DOHH2 (cell line): ENCODE results near the gene LTBR.

Source experiments
- H3F3A ChIP-seq: fragments of 200-600 bp; sonication (generic), shearing (Covaris generic); 2 replicates; pipeline ENCODE4 v1.6.0; 2016; ENCODE audit warnings: antibody characterized with exemption, mild to moderate bottlenecking; ENCODE audit not compliant: control insufficient read depth, insufficient read depth
- H3K27ac ChIP-seq: fragments of 200-600 bp; sonication (generic); 2 replicates; pipeline ENCODE4 v1.5.1; 2014; ENCODE audit warnings: low read depth, mild to moderate bottlenecking, low read length, moderate library complexity
- H3K27me3 ChIP-seq: fragments of 200-600 bp; sonication (generic); 2 replicates; pipeline ENCODE4 v1.6.1; 2014; ENCODE audit warnings: mild to moderate bottlenecking, low read length, mixed read lengths; ENCODE audit not compliant: control insufficient read depth
- H3K36me3 ChIP-seq: fragments of 200-600 bp; sonication (generic); 2 replicates; pipeline ENCODE4 v1.6.1; 2014; ENCODE audit warnings: mild to moderate bottlenecking, low read length, moderate library complexity, mixed read lengths; ENCODE audit not compliant: control insufficient read depth
- H3K4me1 ChIP-seq: fragments of 200-600 bp; sonication (generic); 2 replicates; pipeline ENCODE4 v1.6.1; 2014; ENCODE audit warnings: mild to moderate bottlenecking, low read length, mixed read lengths; ENCODE audit not compliant: control insufficient read depth
- H3K4me2 ChIP-seq: fragments of 200-600 bp; sonication (generic); 2 replicates; pipeline ENCODE4 v1.6.0; 2014; ENCODE audit warnings: mild to moderate bottlenecking, low read length, moderate library complexity
- H3K4me3 ChIP-seq: fragments of 200-600 bp; sonication (generic); 2 replicates; pipeline ENCODE4 v1.5.1; 2014; ENCODE audit warnings: mild to moderate bottlenecking, low read length, mixed read lengths
- H3K79me2 ChIP-seq: fragments of 200-600 bp; sonication (generic); 2 replicates; pipeline ENCODE4 v1.6.1; 2014; ENCODE audit warnings: mild to moderate bottlenecking, low read length, mixed read lengths; ENCODE audit not compliant: control insufficient read depth
- H3K9me2 ChIP-seq: fragments of 200-600 bp; sonication (generic); replicated peaks from 2 replicates; pipeline ENCODE4 v1.6.1; 2014; ENCODE audit warnings: mild to moderate bottlenecking, low read length, mixed read lengths; ENCODE audit not compliant: control insufficient read depth
- H3K9me3 ChIP-seq: fragments of 200-600 bp; sonication (generic); 2 replicates; pipeline ENCODE4 v1.6.1; 2014; ENCODE audit warnings: antibody characterized with exemption, low read length, mixed read lengths; ENCODE audit not compliant: control insufficient read depth, insufficient read depth
- H4K20me1 ChIP-seq: fragments of 200-600 bp; sonication (generic); 2 replicates; pipeline ENCODE4 v1.6.0; 2014; ENCODE audit warnings: low read depth, mild to moderate bottlenecking, antibody characterized with exemption, low read length, moderate library complexity; ENCODE audit not compliant: control insufficient read depth, insufficient read depth
- CTCF ChIP-seq: fragments of 200-600 bp; sonication (generic); IDR thresholded peaks from one replicate; pipeline ENCODE4 v1.5.1; 2014; ENCODE audit warnings: antibody characterized with exemption, mild to moderate bottlenecking, low read depth, low read length; ENCODE audit not compliant: poor library complexity, severe bottlenecking
- EZH2phosphoT487 ChIP-seq: fragments of 200-600 bp; sonication (generic); IDR thresholded peaks from 2 replicates; pipeline ENCODE4 v1.6.1; 2017; ENCODE audit warnings: borderline replicate concordance, mild to moderate bottlenecking, antibody characterized with exemption, low read length, moderate library complexity, mixed read lengths

The LTBR gene

GRCh38 chr12:6418796-6419195 lies 34.8 kb downstream of the LTBR start:
- Histone ChIP-seq H3K27me3 (peaks cover 3% of the 10 kb centered on the region), H3K27ac (no peak overlapping the region), H3K4me3 (no peak overlapping the region), H3F3A (0 out of 2 replicates have a peak, but pooled peaks cover 2% of the 10 kb centered on the region), H3K9me2 (no peaks in the 10 kb centered on the region), H3K9me3 (no peaks in the 10 kb centered on the region), H3K4me1 (peaks cover 19% of the 10 kb centered on the region), H3K4me2 (no peak overlapping the region), H4K20me1 (no peaks in the 10 kb centered on the region), H3K79me2 (no peaks in the 10 kb centered on the region), H3K36me3 (no peaks in the 10 kb centered on the region)
- TF ChIP-seq CTCF (no peak), EZH2phosphoT487 (no peak)

GRCh38 chr12:6420364-6420763 lies 36.4 kb downstream of the LTBR start:
- Histone ChIP-seq H3K27ac (no peak overlapping the region), H3K27me3 (peaks cover 3% of the 10 kb centered on the region), H3K4me2 (no peak overlapping the region), H3K4me1 (peaks cover 35% of the 10 kb centered on the region), H3K9me2 (no peaks in the 10 kb centered on the region), H3K36me3 (no peaks in the 10 kb centered on the region), H3K79me2 (no peaks in the 10 kb centered on the region), H3K9me3 (no peaks in the 10 kb centered on the region), H3F3A (peaks cover 12% of the 10 kb centered on the region), H3K4me3 (no peak overlapping the region), H4K20me1 (no peaks in the 10 kb centered on the region)
- TF ChIP-seq EZH2phosphoT487 (no peak), CTCF (no peak)

- H3K36me3 ChIP-seq: no peaks in the 10 kb centered on the region
- H3K4me3 ChIP-seq: peak overlapping the region; percentile 60
- peaks cover 42% of the 10 kb centered on the region for H3F3A ChIP-seq
- H3K4me1 ChIP-seq: peaks cover 55% of the 10 kb centered on the region
- TF ChIP-seq CTCF (peak; percentile 87), EZH2phosphoT487 (no peak)
- no peaks in the 10 kb centered on the region for H3K9me2 ChIP-seq
- H3K27ac ChIP-seq: peak overlapping the region; percentile 98
- H3K79me2 ChIP-seq: no peaks in the 10 kb centered on the region
- peak overlapping the region; percentile 90 for H3K4me2 ChIP-seq
- no peaks in the 10 kb centered on the region for H4K20me1 ChIP-seq
- peaks cover 3% of the 10 kb centered on the region; the same call in 1 of the 2 replicates for H3K27me3 ChIP-seq
- no peaks in the 10 kb centered on the region for H3K9me3 ChIP-seq
Observed at GRCh38 chr12:6423267-6424007, 39.5 kb downstream of the LTBR start.
